HepG2 (cell line): ENCODE measurements around the gene KATNA1. TPM values are rescaled to one million over a fixed set of nuclear protein-coding genes. Genes with fewer than 3 reads are reported as not detected.

Source experiments
- KDM5A ChIP-seq: fragments of 200-600 bp; sonication (generic); IDR thresholded peaks from 2 replicates; pipeline ENCODE4 v1.7.0; 2018; ENCODE audit warnings: antibody characterized with exemption, mild to moderate bottlenecking, low read length, borderline replicate concordance
- MAFF ChIP-seq: IDR thresholded peaks from 2 replicates; pipeline ENCODE4 v1.6.1; 2011; ENCODE audit warnings: low read depth, low read length, improper control_type of control experiment
- MED13 ChIP-seq: sonication (generic); formaldehyde crosslinking; IDR thresholded peaks from 2 replicates; pipeline ENCODE4 v1.5.0; 2020; ENCODE audit warnings: missing genetic modification reagents
- PHF21A ChIP-seq: sonication (generic); formaldehyde crosslinking; IDR thresholded peaks from 2 replicates; pipeline ENCODE4 v1.5.0; 2020; ENCODE audit warnings: mild to moderate bottlenecking, missing genetic modification reagents
- RFX1 ChIP-seq: fragments of 450-650 bp; IDR thresholded peaks from 2 replicates; pipeline ENCODE4 v1.6.1; 2017
- SATB2 ChIP-seq: sonication (generic); formaldehyde crosslinking; IDR thresholded peaks from 2 replicates; pipeline ENCODE4 v1.5.0; 2020; ENCODE audit warnings: missing genetic modification reagents
- SOX13 ChIP-seq, 3 experiments: fragments of 450-650 bp in 1 of 3; sonication (generic) in 1 of 3; formaldehyde crosslinking in 1 of 3; IDR thresholded peaks in 2 of 3; conservative IDR thresholded peaks in 1 of 3; 2 replicates each; pipeline versions ENCODE4 v1.5.0 to v1.6.1; 2016 to 2020; ENCODE audit warnings: antibody characterized with exemption in 1 of 3, mild to moderate bottlenecking in 1 of 3, missing compliant biosample characterization in 1 of 3, missing genetic modification reagents in 1 of 3, moderate library complexity in 1 of 3
- ZBED4 ChIP-seq: sonication (generic); formaldehyde crosslinking; IDR thresholded peaks from 2 replicates; pipeline ENCODE4 v1.4.0; 2020; ENCODE audit warnings: missing genetic modification reagents, borderline replicate concordance
- ZBTB14 ChIP-seq: sonication (generic); formaldehyde crosslinking; IDR thresholded peaks from 2 replicates; pipeline ENCODE4 v1.4.0; 2020; ENCODE audit warnings: missing genetic modification reagents
- ZFY ChIP-seq: sonication (generic); formaldehyde crosslinking; IDR thresholded peaks from 2 replicates; pipeline ENCODE4 v1.4.0; 2020; ENCODE audit warnings: missing genetic modification reagents
- ZNF124 ChIP-seq: sonication (generic); formaldehyde crosslinking; IDR thresholded peaks from 2 replicates; pipeline ENCODE4 v1.4.0; 2020; ENCODE audit warnings: missing genetic modification reagents
- ZNF260 ChIP-seq: sonication (generic); formaldehyde crosslinking; IDR thresholded peaks from 2 replicates; pipeline ENCODE4 v1.4.0; 2020; ENCODE audit warnings: missing genetic modification reagents, low read depth, mild to moderate bottlenecking, borderline replicate concordance
- ZNF317 ChIP-seq: sonication (generic); formaldehyde crosslinking; IDR thresholded peaks from 2 replicates; pipeline ENCODE4 v1.5.0; 2020; ENCODE audit warnings: mild to moderate bottlenecking, missing genetic modification reagents
- ZNF576 ChIP-seq: sonication (generic); formaldehyde crosslinking; IDR thresholded peaks from 2 replicates; pipeline ENCODE4 v1.4.0; 2020; ENCODE audit warnings: mild to moderate bottlenecking, missing genetic modification reagents
- ZNF83 ChIP-seq: sonication (generic); formaldehyde crosslinking; IDR thresholded peaks from 2 replicates; pipeline ENCODE4 v1.4.0; 2020; ENCODE audit warnings: missing genetic modification reagents, mild to moderate bottlenecking, borderline replicate concordance
- ZSCAN20 ChIP-seq: sonication (generic); formaldehyde crosslinking; IDR thresholded peaks from 2 replicates; pipeline ENCODE4 v1.4.0; 2020; ENCODE audit warnings: missing genetic modification reagents, mild to moderate bottlenecking, borderline replicate concordance
- polyA plus RNA-seq, 8 experiments: library from polyadenylated mRNA; depleted of rRNA in 3 of 8; stranded (reverse) in 7 of 8; unstranded in 1 of 8; fragments of >200 nt; fragmentation: Illumina TruSeq in 4 of 8; extraction: Trizol in 4 of 8; gene quantifications; 2 replicates each; pipeline versions ENCODE4 v1.2.1 to v1.2.3, GENCODE V29; 2011 to 2016; ENCODE audit warnings: low read depth in 4 of 8, missing spikeins in 1 of 8, mixed read lengths in 1 of 8; ENCODE audit not compliant: insufficient read depth in 1 of 8
- total RNA-seq, 5 experiments: library from RNA; depleted of rRNA; stranded (reverse); fragments of >200 nt; fragmentation: Illumina TruSeq; extraction: Trizol; gene quantifications; 2 replicates each; pipeline ENCODE4 v1.2.3, GENCODE V29; 2016; ENCODE audit warnings: low read depth in 1 of 5
- TF ChIP-seq, protein P1 (sequence below): sonication (generic); formaldehyde crosslinking; IDR thresholded peaks from 2 replicates; pipeline ENCODE4 v1.8.1; 2023; ENCODE audit warnings: mild to moderate bottlenecking, missing genetic modification reagents, borderline replicate concordance
- TF ChIP-seq, protein P2 (sequence below): sonication (generic); formaldehyde crosslinking; IDR thresholded peaks from 2 replicates; pipeline ENCODE4 v1.4.0; 2020; ENCODE audit warnings: missing genetic modification reagents

Gene KATNA1
- total and polyA plus RNA-seq, 2 of the 13 experiments (the other 11 are each of a cell fraction or from before 2014, with no cell fraction given), result 14.8 to 25.3 TPM

DNA sequence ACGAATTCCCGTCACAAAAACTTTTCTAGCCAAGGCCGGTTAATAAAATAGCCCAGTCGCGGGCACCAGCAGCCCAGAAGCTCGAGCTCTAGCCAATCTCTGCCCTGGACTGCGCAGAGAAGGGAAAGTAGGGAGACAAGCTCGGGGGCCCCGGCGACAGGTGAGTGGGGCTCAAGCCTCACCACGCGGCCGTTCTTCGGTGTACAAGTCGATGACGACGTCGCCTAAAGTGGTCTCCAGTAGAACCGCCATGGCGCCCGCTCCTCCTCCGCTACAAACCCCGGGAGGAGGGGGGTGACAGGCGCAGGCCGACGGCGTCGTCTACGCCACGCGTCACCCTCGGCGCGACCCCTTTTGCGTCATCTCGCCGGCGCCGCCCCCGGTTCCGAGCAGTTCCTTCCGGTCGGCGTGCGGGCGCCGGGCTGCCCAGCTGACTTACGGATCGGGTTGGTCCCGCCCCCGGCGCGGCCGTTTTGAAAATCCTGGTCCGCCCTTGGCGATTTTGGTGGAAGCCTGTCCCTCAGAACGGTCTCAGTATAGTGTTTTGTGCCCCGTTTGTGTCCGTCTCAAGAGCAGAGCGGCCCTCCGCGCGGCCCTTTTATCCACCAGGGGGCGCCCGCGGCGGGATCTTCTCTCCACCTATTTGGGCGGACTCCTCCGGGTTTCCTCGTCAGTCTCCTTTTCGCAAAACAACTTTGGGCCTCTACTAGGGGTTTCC is 102.6 kb downstream of the KATNA1 start, which contains the start of gene PPIL4 (continued):
- TF ChIP-seq KDM5A (peak; percentile 99), ZNF317 (CRISPR knock-in tag) (0 out of 2 replicates have a peak, but pooled peaks have one; percentile 21), MED13 (CRISPR knock-in tag) (peak; percentile 49), ZBED4 (CRISPR knock-in tag) (peak; percentile 82; the same call in 1 of the 2 replicates), ZNF260 (no peak), SATB2 (CRISPR knock-in tag) (0 out of 2 replicates have a peak, but pooled peaks have one; percentile 61), ZNF124 (CRISPR knock-in tag) (peak; percentile 86; the same call in 1 of the 2 replicates), SOX13 (IDR thresholded peaks at IDR 0.05) (no peak), SOX13 (CRISPR knock-in tag; conservative IDR thresholded peaks at IDR 0.05 in 1 of 2, IDR thresholded peaks at IDR 0.05 in 1 of 2) (peak in 1 of 2 experiments; percentile 71; a peak in 2 of 4 replicates), ZFY (CRISPR knock-in tag) (peak; percentile 74), RFX1 (no peak), ZSCAN20 (CRISPR knock-in tag) (peak; percentile 92), MAFF (no peak), ZNF83 (CRISPR knock-in tag) (0 out of 2 replicates have a peak, but pooled peaks have one; percentile 62), PHF21A (CRISPR knock-in tag) (peak; percentile 52; the same call in 1 of the 2 replicates), ZNF576 (CRISPR knock-in tag) (peak; percentile 74; the same call in 1 of the 2 replicates), ZBTB14 (CRISPR knock-in tag) (peak; percentile 42; the same call in 1 of the 2 replicates)
- TF ChIP-seq, protein P1, sequence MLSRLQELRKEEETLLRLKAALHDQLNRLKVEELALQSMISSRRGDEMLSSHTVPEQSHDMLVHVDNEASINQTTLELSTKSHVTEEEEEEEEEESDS (CRISPR knock-in tag), result 0 out of 2 replicates have a peak, but pooled peaks have one; percentile 51
- TF ChIP-seq, protein P2, sequence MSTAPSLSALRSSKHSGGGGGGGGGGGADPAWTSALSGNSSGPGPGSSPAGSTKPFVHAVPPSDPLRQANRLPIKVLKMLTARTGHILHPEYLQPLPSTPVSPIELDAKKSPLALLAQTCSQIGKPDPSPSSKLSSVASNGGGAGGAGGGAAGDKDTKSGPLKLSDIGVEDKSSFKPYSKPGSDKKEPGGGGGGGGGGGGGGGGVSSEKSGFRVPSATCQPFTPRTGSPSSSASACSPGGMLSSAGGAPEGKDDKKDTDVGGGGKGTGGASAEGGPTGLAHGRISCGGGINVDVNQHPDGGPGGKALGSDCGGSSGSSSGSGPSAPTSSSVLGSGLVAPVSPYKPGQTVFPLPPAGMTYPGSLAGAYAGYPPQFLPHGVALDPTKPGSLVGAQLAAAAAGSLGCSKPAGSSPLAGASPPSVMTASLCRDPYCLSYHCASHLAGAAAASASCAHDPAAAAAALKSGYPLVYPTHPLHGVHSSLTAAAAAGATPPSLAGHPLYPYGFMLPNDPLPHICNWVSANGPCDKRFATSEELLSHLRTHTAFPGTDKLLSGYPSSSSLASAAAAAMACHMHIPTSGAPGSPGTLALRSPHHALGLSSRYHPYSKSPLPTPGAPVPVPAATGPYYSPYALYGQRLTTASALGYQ (CRISPR knock-in tag), result peak; percentile 69
